ENCODE results near the gene TNNI3K. TPM values are rescaled to one million over a fixed set of nuclear protein-coding genes. Genes with fewer than 3 reads are reported as not detected.

TNNI3K gene
- total RNA-seq, 1 experiment from 2014 or later = not detected

- Histone ChIP-seq H3K27me3 (ENCODE audit: insufficient read depth, low read length) (no peaks in the 10 kb centered on the region), H3K27ac (ENCODE audit: insufficient read length, low read depth, low read length) (no peak overlapping the region), H4K91ac (ENCODE audit: insufficient read length, low read depth, low read length) (no peak overlapping the region), H4K20me1 (ENCODE audit: control insufficient read depth, insufficient read depth, insufficient read length) (no peaks in the 10 kb centered on the region), H3K56ac (ENCODE audit: insufficient read length, low read depth, low read length) (no peak overlapping the region), H3K4ac (ENCODE audit: low read depth, low read length) (no peak overlapping the region), H2BK20ac (ENCODE audit: low read depth, low read length, poor library complexity, severe bottlenecking) (no peak overlapping the region), H3K4me2 (ENCODE audit: insufficient read depth, insufficient read length, low read length) (no peak overlapping the region), H3K9ac (ENCODE audit: extremely low read depth, insufficient read length, low read length) (no peak overlapping the region), H2BK5ac (ENCODE audit: insufficient read length, low read length) (no peak overlapping the region), H3T11ph (ENCODE audit: low read length) (no peak overlapping the region), H4K5ac (ENCODE audit: insufficient read length, low read depth, low read length) (no peak overlapping the region), H3K23me2 (ENCODE audit: insufficient read length, low read depth, low read length, poor library complexity, severe bottlenecking) (no peaks in the 10 kb centered on the region), H2BK120ac (ENCODE audit: low read depth, low read length, poor library complexity, severe bottlenecking) (no peak overlapping the region), H3K79me2 (ENCODE audit: insufficient read depth, low read length) (no peaks in the 10 kb centered on the region), H3K23ac (ENCODE audit: insufficient read length, low read depth, low read length) (no peak overlapping the region), H3K4me1 (ENCODE audit: insufficient read depth, low read length) (no peaks in the 10 kb centered on the region; the same call in 1 of the 2 replicates), H2AFZ (ENCODE audit: low read length) (no peak overlapping the region), H4K8ac (replicated peaks; ENCODE audit: insufficient read length, low read depth, low read length) (no peak overlapping the region), H3K18ac (ENCODE audit: insufficient read length, low read depth, low read length) (no peak overlapping the region), H2BK12ac (ENCODE audit: insufficient read length, low read depth, low read length) (no peak overlapping the region), H3K9me3 (ENCODE audit: control insufficient read depth, low read depth, low read length) (no peaks in the 10 kb centered on the region), H2BK15ac (ENCODE audit: low read depth, low read length) (no peak overlapping the region), H3K79me1 (ENCODE audit: insufficient read depth, low read depth, low read length, poor library complexity, severe bottlenecking) (no peaks in the 10 kb centered on the region), H2AK5ac (ENCODE audit: insufficient read length, low read length) (no peak overlapping the region), H3K14ac (ENCODE audit: insufficient read depth, low read length) (no peak overlapping the region)
- no peak overlapping the region for H3K27ac Mint-ChIP-seq
- H3K4me1 Mint-ChIP-seq = peaks cover 18 to 25% of the 10 kb centered on the region in 2 experiments
- H3K27me3 Mint-ChIP-seq (ENCODE audit: low read depth) = no peaks in the 10 kb centered on the region
- no peaks in the 10 kb centered on the region; a peak in 1 of 7 replicates for H3K36me3 Mint-ChIP-seq (ENCODE audit: insufficient read depth in 1 of 3, low read depth in 3 of 3)
- TF ChIP-seq, protein P1, sequence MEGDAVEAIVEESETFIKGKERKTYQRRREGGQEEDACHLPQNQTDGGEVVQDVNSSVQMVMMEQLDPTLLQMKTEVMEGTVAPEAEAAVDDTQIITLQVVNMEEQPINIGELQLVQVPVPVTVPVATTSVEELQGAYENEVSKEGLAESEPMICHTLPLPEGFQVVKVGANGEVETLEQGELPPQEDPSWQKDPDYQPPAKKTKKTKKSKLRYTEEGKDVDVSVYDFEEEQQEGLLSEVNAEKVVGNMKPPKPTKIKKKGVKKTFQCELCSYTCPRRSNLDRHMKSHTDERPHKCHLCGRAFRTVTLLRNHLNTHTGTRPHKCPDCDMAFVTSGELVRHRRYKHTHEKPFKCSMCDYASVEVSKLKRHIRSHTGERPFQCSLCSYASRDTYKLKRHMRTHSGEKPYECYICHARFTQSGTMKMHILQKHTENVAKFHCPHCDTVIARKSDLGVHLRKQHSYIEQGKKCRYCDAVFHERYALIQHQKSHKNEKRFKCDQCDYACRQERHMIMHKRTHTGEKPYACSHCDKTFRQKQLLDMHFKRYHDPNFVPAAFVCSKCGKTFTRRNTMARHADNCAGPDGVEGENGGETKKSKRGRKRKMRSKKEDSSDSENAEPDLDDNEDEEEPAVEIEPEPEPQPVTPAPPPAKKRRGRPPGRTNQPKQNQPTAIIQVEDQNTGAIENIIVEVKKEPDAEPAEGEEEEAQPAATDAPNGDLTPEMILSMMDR (conservative IDR thresholded peaks at IDR 0.05) = no peak
- H3K4me3 Mint-ChIP-seq = no peak overlapping the region
- DNase-seq = no peak
- no peaks in the 10 kb centered on the region for H3K9me3 Mint-ChIP-seq
- no CpG with 5 or more reads among the region's 2 CpGs for WGBS (ENCODE audit: extremely low coverage, insufficient read length, low lambda C conversion rate)
Measured at GRCh38 chr1:74388855-74389254, 153.7 kb downstream of the TNNI3K start.
